HEK293T (cell line): ENCODE data around the gene RINL.

Source experiments
- CTCF ChIA-PET: fragments of 350-600 bp; formaldehyde crosslinking; extraction: SDS; loops from one replicate; lab custom pipeline; 2021; ENCODE audit warnings: antibody characterized with exemption, inconsistent platforms; lab: Yijun Ruan, JAX
- POLR2A ChIA-PET: fragments of 350-600 bp; formaldehyde crosslinking; extraction: SDS; loops from one replicate; lab custom pipeline; 2020; ENCODE audit warnings: antibody characterized with exemption, inconsistent platforms; lab: Yijun Ruan, JAX
- DNase-seq: peaks from one replicate; pipeline ENCODE4 v3.0.0; 2012; ENCODE audit warnings: mixed read lengths; ENCODE audit errors: extremely low spot score
- ARNT ChIP-seq: fragments of 450-650 bp; IDR thresholded peaks from 2 replicates; pipeline ENCODE4 v1.6.1; 2017; ENCODE audit warnings: mild to moderate bottlenecking
- BHLHE40 ChIP-seq: fragments of 450-650 bp; IDR thresholded peaks from 2 replicates; pipeline ENCODE4 v1.6.1; 2016; ENCODE audit warnings: mild to moderate bottlenecking, moderate library complexity, borderline replicate concordance
- CTBP1 ChIP-seq: fragments of 450-650 bp; IDR thresholded peaks from 2 replicates; pipeline ENCODE4 v1.6.1; 2016; ENCODE audit warnings: borderline replicate concordance
- ELF4 ChIP-seq: fragments of 450-650 bp; IDR thresholded peaks from 2 replicates; pipeline ENCODE4 v1.6.1; 2017; ENCODE audit warnings: antibody characterized with exemption
- FOXA1 ChIP-seq: fragments of 450-650 bp; IDR thresholded peaks from 2 replicates; pipeline ENCODE4 v1.6.1; 2016; ENCODE audit warnings: mild to moderate bottlenecking
- FOXK2 ChIP-seq: fragments of 450-650 bp; IDR thresholded peaks from 2 replicates; pipeline ENCODE4 v1.6.1; 2016; ENCODE audit warnings: mild to moderate bottlenecking
- FOXM1 ChIP-seq: fragments of 450-650 bp; IDR thresholded peaks from 2 replicates; pipeline ENCODE4 v1.6.1; 2017; ENCODE audit warnings: mild to moderate bottlenecking, borderline replicate concordance
- HDGF ChIP-seq: fragments of 450-650 bp; IDR thresholded peaks from 2 replicates; pipeline ENCODE4 v1.6.1; 2017; ENCODE audit warnings: antibody characterized with exemption, borderline replicate concordance
- L3MBTL2 ChIP-seq: fragments of 450-650 bp; conservative IDR thresholded peaks from 2 replicates; pipeline ENCODE4 v1.6.1; 2016; ENCODE audit warnings: mild to moderate bottlenecking
- LEF1 ChIP-seq: fragments of 450-650 bp; IDR thresholded peaks from 2 replicates; pipeline ENCODE4 v1.6.1; 2017; ENCODE audit warnings: mild to moderate bottlenecking, borderline replicate concordance
- NFRKB ChIP-seq: fragments of 450-650 bp; IDR thresholded peaks from 2 replicates; pipeline ENCODE4 v1.6.1; 2016; ENCODE audit warnings: mild to moderate bottlenecking, moderate library complexity
- SP1 ChIP-seq: fragments of 450-650 bp; IDR thresholded peaks from 2 replicates; pipeline ENCODE4 v1.6.1; 2017
- SUZ12 ChIP-seq: fragments of 450-650 bp; IDR thresholded peaks from 2 replicates; pipeline ENCODE4 v1.6.1; 2016; ENCODE audit warnings: mild to moderate bottlenecking
- TARDBP ChIP-seq: fragments of 450-650 bp; IDR thresholded peaks from 2 replicates; pipeline ENCODE4 v1.6.1; 2016
- ZNF384 ChIP-seq: fragments of 450-650 bp; IDR thresholded peaks from 2 replicates; pipeline ENCODE4 v1.6.1; 2016
- TF ChIP-seq, protein P1 (sequence below): fragments of 450-650 bp; IDR thresholded peaks from 2 replicates; pipeline ENCODE4 v1.6.1; 2016

Gene RINL

DNA sequence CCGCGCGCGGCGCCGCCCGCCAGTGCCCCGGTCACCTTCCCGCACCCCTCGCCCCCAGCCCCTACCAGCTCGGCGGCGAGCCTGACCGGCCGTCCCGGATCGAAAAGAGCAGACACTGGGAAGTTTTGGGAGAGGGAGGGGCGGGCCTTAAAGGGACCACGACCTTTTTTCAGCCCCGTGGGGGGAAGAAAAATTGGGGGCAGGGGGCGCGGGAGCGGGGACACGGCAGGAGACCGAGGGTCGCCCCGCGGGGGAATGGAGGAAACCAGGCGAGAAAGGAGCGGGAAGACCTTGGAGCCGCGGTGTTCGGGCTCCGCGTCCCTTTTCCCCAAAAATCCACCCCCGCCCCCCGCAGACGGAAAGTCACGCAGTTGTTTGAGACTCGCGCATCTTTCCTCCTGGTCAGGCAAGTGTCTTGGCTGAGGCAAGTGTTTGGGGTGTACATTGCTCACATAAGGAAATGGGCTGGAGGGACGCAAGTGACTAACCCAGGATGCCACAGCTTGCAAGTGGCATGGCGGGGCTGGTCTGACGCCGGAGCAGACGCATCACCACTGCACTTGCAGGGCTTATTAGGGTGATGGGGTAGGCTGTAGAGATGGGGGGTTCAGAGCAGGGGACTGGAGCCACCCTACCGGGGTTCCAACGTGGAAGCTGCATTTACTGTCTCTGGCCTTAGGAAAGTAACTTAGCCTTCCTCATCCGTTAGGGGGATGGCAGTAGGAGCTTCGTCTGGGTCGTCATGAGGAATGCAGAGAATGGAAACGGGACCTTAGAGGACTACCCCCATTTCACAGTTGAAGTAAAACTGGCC, 25.6 kb downstream of the RINL start:
- CTCF ChIA-PET, result no interaction called here
- peak; percentile 40 for DNase-seq

DNA sequence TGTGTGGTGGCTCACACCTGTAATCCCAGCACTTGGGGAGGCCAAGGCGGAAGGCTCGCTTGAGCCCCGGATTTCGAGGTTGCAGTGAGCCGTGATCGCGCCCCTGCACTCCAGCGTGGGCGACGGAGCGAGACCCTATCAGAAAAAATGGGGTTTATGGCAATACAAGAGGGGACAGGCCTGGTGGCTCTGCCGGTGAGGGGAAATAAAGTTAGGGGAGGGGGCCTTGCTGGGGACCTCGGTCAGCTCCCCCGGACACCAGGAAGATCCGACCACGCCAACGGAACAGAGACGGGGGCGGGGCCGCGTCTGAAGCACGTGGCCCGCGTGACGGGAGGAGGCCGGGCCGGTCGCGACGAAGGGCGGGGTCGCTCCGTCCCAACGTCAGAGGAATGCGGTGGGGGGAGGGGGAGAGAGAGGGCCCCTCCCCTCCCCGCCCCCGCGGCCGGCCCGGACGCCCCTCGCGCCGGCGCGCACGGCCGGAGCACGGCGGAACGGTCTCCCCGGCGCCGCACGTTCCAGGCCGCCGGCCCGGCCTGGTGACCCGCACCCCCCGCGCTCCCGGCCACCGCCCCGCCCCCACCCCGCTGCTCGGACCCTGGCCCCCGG, 26.3 kb downstream of the RINL start:
- TF ChIP-seq ZNF384, result no peak
- TF ChIP-seq, protein P1, sequence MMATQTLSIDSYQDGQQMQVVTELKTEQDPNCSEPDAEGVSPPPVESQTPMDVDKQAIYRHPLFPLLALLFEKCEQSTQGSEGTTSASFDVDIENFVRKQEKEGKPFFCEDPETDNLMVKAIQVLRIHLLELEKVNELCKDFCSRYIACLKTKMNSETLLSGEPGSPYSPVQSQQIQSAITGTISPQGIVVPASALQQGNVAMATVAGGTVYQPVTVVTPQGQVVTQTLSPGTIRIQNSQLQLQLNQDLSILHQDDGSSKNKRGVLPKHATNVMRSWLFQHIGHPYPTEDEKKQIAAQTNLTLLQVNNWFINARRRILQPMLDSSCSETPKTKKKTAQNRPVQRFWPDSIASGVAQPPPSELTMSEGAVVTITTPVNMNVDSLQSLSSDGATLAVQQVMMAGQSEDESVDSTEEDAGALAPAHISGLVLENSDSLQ, result no peak
- TF ChIP-seq L3MBTL2, result peak; percentile 90
- peak; percentile 82 for DNase-seq
- CTCF ChIA-PET, result no interaction called here
- POLR2A ChIA-PET, result interaction anchor here (0.6 to 2.3 kb wide), 9 partner anchors 11 to 1438 kb away, joined by 3 to 14 read pairs (median 5); partner anchors contain the start of genes NFKBIB and RINL

More for the DNA sequence above, 25.6 kb downstream of the RINL start:
- POLR2A ChIA-PET, result interaction anchor here (1.0 to 2.3 kb wide), 8 partner anchors 11 to 83 kb away, joined by 3 to 14 read pairs (median 6); partner anchors contain the start of genes MRPS12, NFKBIB, RINL and SARS2
- TF ChIP-seq ELF4, result no peak
- peak; percentile 44 for TF ChIP-seq L3MBTL2

DNA sequence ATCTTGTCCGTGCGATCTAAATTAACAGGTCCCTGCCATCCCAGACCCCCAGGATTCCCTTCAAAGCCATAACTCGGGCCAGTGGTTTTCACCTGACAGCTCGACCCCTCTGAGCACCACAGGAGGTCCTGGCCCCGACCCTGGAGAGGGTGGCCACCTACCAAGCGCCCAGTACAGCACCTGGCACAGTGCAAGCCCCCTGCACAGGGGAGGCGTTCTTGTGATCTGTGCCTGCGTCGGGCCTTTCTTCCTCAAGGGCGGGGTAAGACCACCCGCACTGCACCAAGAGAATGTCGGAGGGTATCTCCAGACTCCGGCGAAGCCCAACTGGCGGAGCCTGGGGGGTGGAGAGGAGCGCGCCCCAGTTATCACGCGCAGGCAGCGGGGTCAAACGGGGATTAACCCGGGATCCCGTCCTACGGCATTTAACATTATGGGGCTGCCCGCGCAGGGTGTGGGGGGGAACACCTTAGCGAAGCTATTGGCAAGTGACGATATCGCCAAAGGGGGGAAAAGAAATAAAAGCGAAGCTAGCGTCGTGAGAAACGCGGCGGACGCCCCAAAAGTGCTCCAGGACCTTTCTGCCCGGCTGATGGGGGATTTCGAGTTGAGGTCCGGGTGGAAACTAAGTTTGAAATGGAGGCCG, 27.0 kb downstream of the RINL start:
- TF ChIP-seq, protein P1, result no peak
- no peak for TF ChIP-seq TARDBP
- TF ChIP-seq ARNT, result no peak
- TF ChIP-seq FOXM1, result no peak
- TF ChIP-seq HDGF, result no peak
- TF ChIP-seq NFRKB, result no peak
- no peak for TF ChIP-seq FOXK2
- no peak for TF ChIP-seq L3MBTL2
- no peak for TF ChIP-seq ELF4
- no peak for TF ChIP-seq ZNF384
- no peak for TF ChIP-seq BHLHE40
- TF ChIP-seq SP1, result no peak
- TF ChIP-seq FOXA1, result no peak
- no peak for TF ChIP-seq SUZ12
- no peak for TF ChIP-seq CTBP1
- TF ChIP-seq LEF1, result no peak
- CTCF ChIA-PET, result no interaction called here
- DNase-seq, result no peak
- POLR2A ChIA-PET, result interaction anchor here (0.6 to 1.9 kb wide), 8 partner anchors 13 to 1439 kb away, joined by 3 to 9 read pairs (median 4); partner anchors contain the start of genes NFKBIB and RINL

DNA sequence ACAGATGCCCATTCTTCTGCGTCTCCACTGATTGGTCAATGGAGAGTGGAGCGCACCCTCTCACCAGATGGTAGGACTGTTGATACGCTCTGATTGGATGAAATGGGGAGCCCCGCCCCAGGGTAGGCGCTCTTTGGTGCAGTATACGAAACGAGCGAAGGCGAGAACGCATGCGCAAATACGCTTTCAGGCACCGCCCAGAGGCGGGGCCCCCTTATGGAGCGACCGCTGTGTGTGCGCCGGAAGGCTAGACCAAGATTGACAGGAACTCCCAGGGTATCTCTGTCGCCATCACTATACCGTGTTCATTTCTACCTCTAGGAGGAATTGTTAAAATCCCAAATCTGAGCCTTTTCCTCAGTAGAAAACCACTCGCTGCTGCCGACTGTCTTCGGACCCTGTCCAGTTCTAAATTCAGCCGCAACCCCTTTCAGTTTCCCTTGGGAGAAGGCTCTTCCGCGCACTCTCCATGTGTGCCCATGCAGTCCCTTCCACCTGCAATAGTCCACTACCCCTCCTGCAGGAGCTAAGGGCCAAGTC, 27.6 kb downstream of the RINL start:
- TF ChIP-seq L3MBTL2, result no peak
- peak; percentile 92 for DNase-seq
- CTCF ChIA-PET, result no interaction called here
- POLR2A ChIA-PET, result interaction anchor here (1.1 to 1.9 kb wide), 4 partner anchors 12 to 50 kb away, joined by 4 to 9 read pairs (median 8); partner anchors contain the start of genes NFKBIB and RINL

DNA sequence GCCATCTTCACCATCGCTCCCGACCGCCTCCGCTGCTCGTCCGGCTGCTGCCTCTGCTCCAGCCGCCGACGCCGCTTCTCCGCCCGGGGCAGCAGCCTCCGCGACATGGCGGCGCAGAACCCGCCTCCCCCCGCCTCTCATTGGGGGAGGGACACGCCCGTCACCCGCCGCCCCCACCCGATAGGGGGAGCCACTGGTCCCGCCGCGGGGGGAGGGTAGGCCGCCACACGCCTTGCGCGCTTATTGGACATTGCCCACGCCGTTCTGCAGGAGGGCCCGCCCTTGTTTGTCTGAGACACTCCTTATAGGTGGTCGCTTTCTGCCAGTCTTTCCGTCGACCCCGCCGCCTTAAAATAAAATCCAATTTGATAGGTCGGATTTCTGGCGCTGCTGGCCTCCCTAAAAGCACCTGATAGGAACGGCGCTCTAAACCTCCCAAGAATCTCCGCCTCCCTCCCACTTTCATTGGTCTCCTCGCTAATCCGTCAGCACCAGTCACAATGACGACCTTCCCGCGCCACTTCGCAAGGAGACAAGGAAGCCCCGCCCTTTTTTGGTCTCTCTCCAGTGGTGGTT, 28.1 kb downstream of the RINL start, which contains the start of gene HNRNPL:
HNRNPL (minus strand) TSS at position 127 of the 576 bp plus-strand sequence; CDS start at position 107, 20 bp downstream.
- ChIA-PET POLR2A (interaction anchor here (1.0 to 1.8 kb wide), 8 partner anchors 11 to 80 kb away, joined by 3 to 23 read pairs (median 6); partner anchors contain the start of genes ECH1, NFKBIB and SIRT2), CTCF (interaction anchor here (1.1 kb wide), 1 partner anchor 37 kb away, joined by 3 read pairs; no protein-coding TSS in a partner anchor)
- TF ChIP-seq SP1 (peak; percentile 72), NFRKB (no peak), FOXK2 (no peak), ARNT (no peak), ELF4 (no peak), FOXM1 (peak; percentile 82), FOXA1 (no peak), LEF1 (no peak; the same call in 1 of the 2 replicates), L3MBTL2 (no peak), TARDBP (no peak), CTBP1 (no peak)
- TF ChIP-seq, protein P1, result peak; percentile 100
- peak; percentile 90 for DNase-seq
